ENCODE measurements around the gene MBTPS2. TPM values are rescaled to one million over a fixed set of nuclear protein-coding genes. Genes with fewer than 3 reads are reported as not detected.

The MBTPS2 gene
- total RNA-seq, 1 donor from 2014 or later: 19.8 TPM

DNA sequence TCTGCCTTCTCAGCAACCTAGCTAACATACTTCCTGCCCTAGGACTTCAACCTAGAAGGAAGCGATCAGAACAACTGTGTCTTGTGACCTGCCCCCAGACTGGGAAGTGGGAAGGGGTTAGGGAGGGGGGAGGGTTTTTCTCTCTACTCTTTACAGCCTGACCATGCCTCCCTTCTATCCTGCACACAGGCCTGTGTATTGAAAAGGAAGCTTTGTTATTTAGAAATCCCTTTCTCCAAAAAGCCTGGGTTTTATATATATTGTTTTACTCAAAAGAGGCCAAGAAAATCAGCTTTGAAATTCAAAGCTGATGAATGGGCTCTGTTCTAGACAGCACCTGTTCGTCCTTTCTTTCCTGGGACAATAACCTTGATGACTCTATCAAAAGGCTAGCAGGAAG, 65.9 kb downstream of the MBTPS2 start:
- no peak overlapping the region for H3K27ac Mint-ChIP-seq
- no peaks in the 10 kb centered on the region for H3K9me3 Mint-ChIP-seq
- TF ChIP-seq, protein P1, sequence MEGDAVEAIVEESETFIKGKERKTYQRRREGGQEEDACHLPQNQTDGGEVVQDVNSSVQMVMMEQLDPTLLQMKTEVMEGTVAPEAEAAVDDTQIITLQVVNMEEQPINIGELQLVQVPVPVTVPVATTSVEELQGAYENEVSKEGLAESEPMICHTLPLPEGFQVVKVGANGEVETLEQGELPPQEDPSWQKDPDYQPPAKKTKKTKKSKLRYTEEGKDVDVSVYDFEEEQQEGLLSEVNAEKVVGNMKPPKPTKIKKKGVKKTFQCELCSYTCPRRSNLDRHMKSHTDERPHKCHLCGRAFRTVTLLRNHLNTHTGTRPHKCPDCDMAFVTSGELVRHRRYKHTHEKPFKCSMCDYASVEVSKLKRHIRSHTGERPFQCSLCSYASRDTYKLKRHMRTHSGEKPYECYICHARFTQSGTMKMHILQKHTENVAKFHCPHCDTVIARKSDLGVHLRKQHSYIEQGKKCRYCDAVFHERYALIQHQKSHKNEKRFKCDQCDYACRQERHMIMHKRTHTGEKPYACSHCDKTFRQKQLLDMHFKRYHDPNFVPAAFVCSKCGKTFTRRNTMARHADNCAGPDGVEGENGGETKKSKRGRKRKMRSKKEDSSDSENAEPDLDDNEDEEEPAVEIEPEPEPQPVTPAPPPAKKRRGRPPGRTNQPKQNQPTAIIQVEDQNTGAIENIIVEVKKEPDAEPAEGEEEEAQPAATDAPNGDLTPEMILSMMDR (conservative IDR thresholded peaks at IDR 0.05): no peak

DNA sequence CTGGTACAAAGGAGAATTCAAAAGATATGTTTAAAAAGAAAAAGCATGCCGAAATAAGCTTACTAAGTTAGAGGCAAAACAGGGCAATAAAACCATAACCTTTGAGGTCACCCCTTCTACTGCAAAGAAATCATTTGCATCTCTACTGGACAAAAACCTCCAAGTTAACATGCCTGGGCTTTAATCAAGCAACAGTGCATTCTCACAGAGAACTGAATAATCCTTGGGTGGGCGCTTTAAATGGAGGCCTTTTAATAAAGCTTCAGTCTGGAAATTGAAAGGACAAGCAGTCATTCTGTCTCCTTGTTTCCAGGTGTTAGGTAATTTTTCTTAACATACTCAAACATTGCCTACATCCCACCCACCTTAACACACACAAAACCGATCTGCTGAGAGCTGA, 66.5 kb downstream of the MBTPS2 start:
- no peak for DNase-seq (ENCODE audit: extremely low spot score, unreplicated experiment)
- Mint-ChIP-seq H3K4me3 (no peak overlapping the region), H3K4me1 (ENCODE audit: unreplicated experiment) (peaks cover 17% of the 10 kb centered on the region), H3K27me3 (no peaks in the 10 kb centered on the region), H3K36me3 (no peaks in the 10 kb centered on the region), H3K27ac (no peak overlapping the region), H3K9me3 (no peaks in the 10 kb centered on the region)
- TF ChIP-seq, protein P1 (conservative IDR thresholded peaks at IDR 0.05): no peak

More for the DNA sequence above, 65.9 kb downstream of the MBTPS2 start:
- Mint-ChIP-seq H3K36me3 (no peaks in the 10 kb centered on the region), H3K27me3 (no peaks in the 10 kb centered on the region), H3K4me1 (ENCODE audit: unreplicated experiment) (peaks cover 17% of the 10 kb centered on the region), H3K4me3 (no peak overlapping the region)
- DNase-seq (ENCODE audit: extremely low spot score, unreplicated experiment): no peak

GRCh38 chrX:21907260-21907659, 67.8 kb downstream of the MBTPS2 start:
- Mint-ChIP-seq H3K4me1 (ENCODE audit: unreplicated experiment) (peaks cover 17% of the 10 kb centered on the region), H3K27ac (peak overlapping the region; percentile 50), H3K36me3 (no peaks in the 10 kb centered on the region), H3K9me3 (no peaks in the 10 kb centered on the region), H3K27me3 (no peaks in the 10 kb centered on the region), H3K4me3 (no peak overlapping the region)
- DNase-seq (ENCODE audit: extremely low spot score, unreplicated experiment): no peak
- TF ChIP-seq, protein P1 (conservative IDR thresholded peaks at IDR 0.05): no peak

- no peaks in the 10 kb centered on the region for H3K27me3 Mint-ChIP-seq
- no peak overlapping the region for H3K27ac Mint-ChIP-seq
- no peak for DNase-seq (ENCODE audit: extremely low spot score, unreplicated experiment)
- TF ChIP-seq, protein P1 (conservative IDR thresholded peaks at IDR 0.05): no peak
- no peak overlapping the region for H3K4me3 Mint-ChIP-seq
- no peaks in the 10 kb centered on the region for H3K9me3 Mint-ChIP-seq
- peaks cover 4% of the 10 kb centered on the region for H3K4me1 Mint-ChIP-seq (ENCODE audit: unreplicated experiment)
- H3K36me3 Mint-ChIP-seq: no peaks in the 10 kb centered on the region
These were observed 72.1 kb downstream of the MBTPS2 start for GRCh38 chrX:21911481-21911880.

DNA sequence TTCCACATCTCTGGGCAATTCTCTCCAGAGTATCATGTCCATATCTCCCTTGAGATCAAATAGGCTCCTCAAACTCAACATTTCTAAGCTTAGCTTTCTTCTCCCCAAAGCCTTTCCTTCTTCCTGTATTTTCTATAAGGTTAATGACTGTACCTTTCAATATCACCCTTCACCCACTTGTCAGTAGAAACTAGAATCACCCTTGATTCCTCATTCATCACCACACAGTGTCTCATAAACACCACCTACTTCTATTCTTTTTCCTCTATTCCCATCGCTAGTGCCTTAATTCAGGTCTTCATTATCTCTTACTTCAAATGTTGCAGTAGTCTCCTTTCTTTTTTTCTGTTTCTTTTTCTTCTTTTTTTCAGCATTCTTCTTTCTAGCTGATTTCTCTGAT, 72.8 kb downstream of the MBTPS2 start:
- Mint-ChIP-seq H3K4me1 (ENCODE audit: unreplicated experiment) (peaks cover 1% of the 10 kb centered on the region), H3K27ac (no peak overlapping the region), H3K27me3 (no peaks in the 10 kb centered on the region), H3K4me3 (no peak overlapping the region), H3K36me3 (no peaks in the 10 kb centered on the region), H3K9me3 (no peaks in the 10 kb centered on the region)
- no peak for DNase-seq (ENCODE audit: extremely low spot score, unreplicated experiment)
- TF ChIP-seq, protein P1 (conservative IDR thresholded peaks at IDR 0.05): no peak

GRCh38 chrX:21912989-21913388, 73.6 kb downstream of the MBTPS2 start:
- no peak overlapping the region for H3K27ac Mint-ChIP-seq
- no peaks in the 10 kb centered on the region for H3K27me3 Mint-ChIP-seq
- TF ChIP-seq, protein P1 (conservative IDR thresholded peaks at IDR 0.05): no peak
- H3K4me1 Mint-ChIP-seq (ENCODE audit: unreplicated experiment): no peaks in the 10 kb centered on the region
- no peak for DNase-seq (ENCODE audit: extremely low spot score, unreplicated experiment)
- H3K4me3 Mint-ChIP-seq: no peak overlapping the region
- H3K9me3 Mint-ChIP-seq: no peaks in the 10 kb centered on the region
- H3K36me3 Mint-ChIP-seq: no peaks in the 10 kb centered on the region

All from type B pancreatic cell (in vitro differentiated cells).